Measurements from ENCODE around the gene ERCC6. TPM values are rescaled to one million over a fixed set of nuclear protein-coding genes. Genes with fewer than 3 reads are reported as not detected.

The ERCC6 gene
- total RNA-seq, 1 experiment from 2014 or later: 18.2 TPM

GRCh38 chr10:49532461-49532860, 6.5 kb downstream of the ERCC6 start:
- Mint-ChIP-seq H3K4me3 (no peak overlapping the region), H3K27me3 (ENCODE audit: low read depth) (no peaks in the 10 kb centered on the region), H3K27ac (no peak overlapping the region), H3K4me1 (no peaks in the 10 kb centered on the region; a peak in 1 of 4 replicates), H3K36me3 (ENCODE audit: insufficient read depth in 1 of 3, low read depth in 3 of 3) (peaks cover 5 to 31% (median 28%) of the 10 kb centered on the region in 3 experiments; a peak in 5 of 7 replicates), H3K9me3 (no peaks in the 10 kb centered on the region)
- Histone ChIP-seq H3K4ac (ENCODE audit: low read depth, low read length) (no peak overlapping the region), H3K14ac (ENCODE audit: insufficient read depth, low read length) (no peak overlapping the region), H3K79me1 (ENCODE audit: insufficient read depth, low read depth, low read length, poor library complexity, severe bottlenecking) (no peaks in the 10 kb centered on the region), H3K9ac (ENCODE audit: extremely low read depth, insufficient read length, low read length) (no peak overlapping the region), H3K27me3 (ENCODE audit: insufficient read depth, low read length) (no peaks in the 10 kb centered on the region), H3K56ac (ENCODE audit: insufficient read length, low read depth, low read length) (no peak overlapping the region), H3K18ac (ENCODE audit: insufficient read length, low read depth, low read length) (no peak overlapping the region), H3K27ac (ENCODE audit: insufficient read length, low read depth, low read length) (no peak overlapping the region), H2AFZ (ENCODE audit: low read length) (no peak overlapping the region), H4K20me1 (ENCODE audit: control insufficient read depth, insufficient read depth, insufficient read length) (peaks cover 5% of the 10 kb centered on the region), H2BK20ac (ENCODE audit: low read depth, low read length, poor library complexity, severe bottlenecking) (no peak overlapping the region), H3T11ph (ENCODE audit: low read length) (no peak overlapping the region), H4K91ac (ENCODE audit: insufficient read length, low read depth, low read length) (no peak overlapping the region), H3K9me3 (ENCODE audit: control insufficient read depth, low read depth, low read length) (no peaks in the 10 kb centered on the region), H3K23ac (ENCODE audit: insufficient read length, low read depth, low read length) (no peak overlapping the region), H4K5ac (ENCODE audit: insufficient read length, low read depth, low read length) (no peak overlapping the region), H2BK120ac (ENCODE audit: low read depth, low read length, poor library complexity, severe bottlenecking) (no peak overlapping the region), H2BK15ac (ENCODE audit: low read depth, low read length) (no peak overlapping the region), H3K4me2 (ENCODE audit: insufficient read depth, insufficient read length, low read length) (no peak overlapping the region), H2BK12ac (ENCODE audit: insufficient read length, low read depth, low read length) (no peak overlapping the region), H3K4me1 (ENCODE audit: insufficient read depth, low read length) (no peaks in the 10 kb centered on the region), H3K79me2 (ENCODE audit: insufficient read depth, low read length) (no peaks in the 10 kb centered on the region), H2BK5ac (ENCODE audit: insufficient read length, low read length) (no peak overlapping the region), H4K8ac (replicated peaks; ENCODE audit: insufficient read length, low read depth, low read length) (no peak overlapping the region), H3K23me2 (ENCODE audit: insufficient read length, low read depth, low read length, poor library complexity, severe bottlenecking) (no peaks in the 10 kb centered on the region), H2AK5ac (ENCODE audit: insufficient read length, low read length) (no peak overlapping the region)
- DNase-seq: no peak
- no peak for TF ChIP-seq CTCF (conservative IDR thresholded peaks at IDR 0.05)
- no CpG with 5 or more reads among the region's 15 CpGs for WGBS (ENCODE audit: extremely low coverage, insufficient read length, low lambda C conversion rate)
